B cell (primary cell): Measurements from ENCODE around the gene NAXE. TPM values are rescaled to one million over a fixed set of nuclear protein-coding genes. Genes with fewer than 3 reads are reported as not detected.

ENCODE experiments used
- ATAC-seq: fragments of 200-7000 bp; cut with Tn5 transposase; one replicate; pipeline ENCODE4 v1.10.0; 2021; ENCODE audit warnings: low read depth, mild to moderate bottlenecking, moderate number of reproducible peaks, moderate library complexity
- CTCF ChIA-PET: fragments of 350-600 bp; sonication (Branson Sonifier 250); formaldehyde crosslinking; loops from one replicate; lab custom pipeline; 2021; ENCODE audit warnings: antibody characterized with exemption, inconsistent platforms; lab: Charles Lee
- POLR2A ChIA-PET: fragments of 350-600 bp; sonication (Branson Sonifier 250); formaldehyde crosslinking; loops from one replicate; lab custom pipeline; 2021; ENCODE audit warnings: antibody characterized with exemption; lab: Charles Lee
- DNase-seq: peaks from one replicate; pipeline ENCODE4 v3.0.0; 2013
- H2AFZ ChIP-seq: 2 replicates; pipeline ENCODE4 v1.6.1; 2012; ENCODE audit warnings: mild to moderate bottlenecking, low read depth, low read length; ENCODE audit not compliant: insufficient read depth, poor library complexity, severe bottlenecking
- H3K27ac ChIP-seq, 2 donors: 1 replicate in 1 of 2; 2 replicates in 1 of 2; pipeline ENCODE4 v1.5.1; 2012 to 2013; ENCODE audit warnings: low read length in 2 of 2, mild to moderate bottlenecking in 2 of 2, moderate library complexity in 1 of 2
- H3K27me3 ChIP-seq, 4 experiments: fragments of 200-600 bp in 1 of 4; sonication (generic) in 1 of 4; replicated peaks in 1 of 4; 1 replicate in 2 of 4; 2 replicates in 2 of 4; pipeline versions ENCODE4 v1.6.1 to v1.7.0; 2013 to 2016; ENCODE audit warnings: low read length in 3 of 4, mild to moderate bottlenecking in 2 of 4, mixed read lengths in 1 of 4, moderate library complexity in 1 of 4; ENCODE audit not compliant: insufficient read depth in 4 of 4, control insufficient read depth in 3 of 4; ENCODE audit errors: control extremely low read depth in 1 of 4
- H3K36me3 ChIP-seq, 2 experiments: replicated peaks in 1 of 2; 1 replicate in 1 of 2; 2 replicates in 1 of 2; pipeline versions ENCODE4 v1.6.1 to v1.7.1; 2013; ENCODE audit warnings: low read length in 1 of 2; ENCODE audit not compliant: insufficient read depth in 2 of 2, control insufficient read depth in 1 of 2; ENCODE audit errors: control extremely low read depth in 1 of 2, extremely low read depth in 1 of 2
- H3K4me1 ChIP-seq, 2 donors: fragments of 200-600 bp in 1 of 2; sonication (generic) in 1 of 2; 1 replicate in 1 of 2; 2 replicates in 1 of 2; pipeline versions ENCODE4 v1.5.1 to v1.6.1; 2013 to 2017; ENCODE audit warnings: low read length in 2 of 2; ENCODE audit not compliant: control insufficient read depth in 2 of 2, insufficient read depth in 2 of 2
- H3K4me2 ChIP-seq: replicated peaks from 2 replicates; pipeline ENCODE3; 2012; ENCODE audit warnings: mild to moderate bottlenecking, low read depth, low read length; ENCODE audit not compliant: poor library complexity, severe bottlenecking
- H3K4me3 ChIP-seq, 5 experiments: fragments of 200-600 bp in 1 of 5; sonication (generic) in 1 of 5; 1 replicate in 3 of 5; 2 replicates in 2 of 5; pipeline versions ENCODE4 v1.5.1 to v1.7.0; 2011 to 2016; ENCODE audit warnings: low read length in 4 of 5, mild to moderate bottlenecking in 4 of 5, low read depth in 2 of 5, control low read depth in 1 of 5, moderate library complexity in 1 of 5; ENCODE audit not compliant: insufficient read depth in 1 of 5; ENCODE audit errors: control extremely low read depth in 1 of 5, extremely low read depth in 1 of 5
- H3K79me2 ChIP-seq: fragments of 200-600 bp; sonication (generic); one replicate; pipeline ENCODE4 v1.6.0; 2016; ENCODE audit warnings: low read length; ENCODE audit not compliant: control insufficient read depth, insufficient read depth
- H3K9ac ChIP-seq: fragments of 200-600 bp; sonication (generic); 2 replicates; pipeline ENCODE4 v1.6.1; 2017; ENCODE audit warnings: mild to moderate bottlenecking, low read length, moderate library complexity
- H3K9me3 ChIP-seq, 3 donors: one replicate each; pipeline versions ENCODE4 v1.6.1 to v1.7.1; 2013; ENCODE audit warnings: low read length in 2 of 3; ENCODE audit not compliant: control insufficient read depth in 2 of 3, insufficient read depth in 1 of 3; ENCODE audit errors: control extremely low read depth in 1 of 3
- H4K20me1 ChIP-seq: 2 replicates; pipeline ENCODE4 v1.6.0; 2012; ENCODE audit warnings: mild to moderate bottlenecking, low read length; ENCODE audit not compliant: insufficient read depth, control insufficient read depth, poor library complexity, severe bottlenecking
- H3K27ac Mint-ChIP-seq: one replicate; pipeline ENCODE4 v1.8.0; 2021; ENCODE audit warnings: mixed read lengths
- H3K27me3 Mint-ChIP-seq: one replicate; pipeline ENCODE4 v1.8.0; 2021; ENCODE audit warnings: mixed read lengths
- H3K4me1 Mint-ChIP-seq: one replicate; pipeline ENCODE4 v1.8.0; 2021; ENCODE audit warnings: mixed read lengths
- H3K4me3 Mint-ChIP-seq: one replicate; pipeline ENCODE4 v1.8.0; 2021; ENCODE audit warnings: mixed read lengths
- H3K9me3 Mint-ChIP-seq: one replicate; pipeline ENCODE4 v1.8.0; 2022; ENCODE audit warnings: mixed read lengths; ENCODE audit not compliant: insufficient read depth
- CTCF ChIP-seq: fragments of 200-600 bp; IDR thresholded peaks from one replicate; pipeline ENCODE4 v1.8.0; 2022; ENCODE audit warnings: antibody characterized with exemption, mild to moderate bottlenecking
- EZH2 ChIP-seq: IDR thresholded peaks from 2 replicates; pipeline ENCODE4 v1.6.1; 2012; ENCODE audit warnings: borderline replicate concordance, low read depth, mild to moderate bottlenecking, moderate library complexity, low read length; ENCODE audit not compliant: insufficient read depth, poor library complexity, severe bottlenecking
- WGBS: methylation state at CpG from one replicate; pipeline ENCODE4 v1.1.5; 2013; ENCODE audit warnings: missing lambda C conversion rate; ENCODE audit not compliant: insufficient coverage; 5-methylcytosine and 5-hydroxymethylcytosine counted together
- intact Hi-C: fragments of 100-400 bp; cut with micrococcal nuclease; formaldehyde crosslinking; loops from one replicate; pipeline ENCODE4 v1.10.0; 2022
- polyA minus RNA-seq: library from RNA; depleted of rRNA, polyadenylated mRNA; stranded (reverse); fragments of >200 nt; gene quantifications from 2 replicates; pipeline ENCODE4 v1.2.3, GENCODE V29; 2012
- polyA plus RNA-seq: library from polyadenylated mRNA; depleted of rRNA; stranded (reverse); fragments of >200 nt; gene quantifications from 2 replicates; pipeline ENCODE4 v1.2.3, GENCODE V29; 2012
- total RNA-seq, 2 donors: library from RNA; stranded (reverse); fragments of 120-200 nt in 1 of 2; gene quantifications; 1 replicate in 1 of 2; 2 replicates in 1 of 2; pipeline versions ENCODE4 v1.2.3 to v1.2.4, GENCODE V29; 2013 to 2022

Gene NAXE
- total RNA-seq (56.9 and 59.7 TPM in 2 replicates), polyA plus RNA-seq (35.7 and 42.8 TPM in 2 replicates), polyA minus RNA-seq (35.7 and 37.3 TPM in 2 replicates)
- 48.2 TPM for total RNA-seq (2013)

DNA sequence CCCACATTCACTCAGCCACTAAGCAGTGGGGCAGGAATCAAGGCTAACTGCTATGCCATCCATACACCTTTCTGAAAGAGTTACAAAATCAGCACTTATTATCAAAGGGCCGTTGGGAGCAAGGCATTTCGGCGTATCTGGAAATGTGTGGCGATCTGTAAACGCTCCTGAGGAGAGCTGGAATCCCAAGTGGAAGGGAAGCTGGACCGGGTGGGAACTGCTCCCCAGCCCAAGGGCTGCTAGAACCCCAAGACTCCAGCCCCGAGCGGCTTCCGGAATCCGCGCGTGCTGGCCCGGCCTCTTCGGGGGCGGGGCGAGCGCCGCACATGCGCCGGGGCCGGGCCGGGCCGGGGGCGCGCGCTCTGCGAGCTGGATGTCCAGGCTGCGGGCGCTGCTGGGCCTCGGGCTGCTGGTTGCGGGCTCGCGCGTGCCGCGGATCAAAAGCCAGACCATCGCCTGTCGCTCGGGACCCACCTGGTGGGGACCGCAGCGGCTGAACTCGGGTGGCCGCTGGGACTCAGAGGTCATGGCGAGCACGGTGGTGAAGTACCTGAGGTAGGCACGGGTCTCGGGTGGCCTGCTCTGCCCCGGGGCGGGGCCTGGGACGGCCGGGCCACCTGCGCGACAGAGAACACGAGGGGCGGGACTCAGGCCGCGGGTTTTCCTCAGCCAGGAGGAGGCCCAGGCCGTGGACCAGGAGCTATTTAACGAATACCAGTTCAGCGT lies at the start of gene NAXE:
TSS of gene NAXE (plus strand) at position 345 of the 726 bp plus-strand sequence. CDS start at position 374, 29 bp downstream.
- Histone ChIP-seq H3K27ac (peak within 1 kb of the TSS; percentile 80 to 88), H3K79me2 (peaks cover 10% of the 10 kb centered on the region), H2AFZ (peak within 1 kb of the TSS; percentile 94), H3K9me3 (no peaks in the 10 kb centered on the region), H4K20me1 (peaks cover 8% of the 10 kb centered on the region), H3K9ac (peak within 1 kb of the TSS; percentile 81), H3K36me3 (peaks cover 0 to 27% of the 10 kb centered on the region in 2 experiments), H3K4me3 (peak within 1 kb of the TSS; percentile 54 to 77 (median 69)), H3K27me3 (no peaks in the 10 kb centered on the region), H3K4me2 (peak within 1 kb of the TSS; percentile 98), H3K4me1 (peaks cover 18 to 22% of the 10 kb centered on the region in 2 donors)
- Mint-ChIP-seq H3K27me3 (no peaks in the 10 kb centered on the region), H3K27ac (peak within 1 kb of the TSS; percentile 96), H3K4me1 (peaks cover 25% of the 10 kb centered on the region), H3K4me3 (peak within 1 kb of the TSS; percentile 93), H3K9me3 (no peaks in the 10 kb centered on the region)
- CTCF ChIA-PET: interaction anchor here (0.8 to 10.9 kb wide), 14 partner anchors 8 to 206 kb away, joined by 3 to 80 read pairs (median 6); partner anchors contain the start of genes GPATCH4, HAPLN2 and MEF2D
- TF ChIP-seq CTCF (no peak), EZH2 (no peak)
- POLR2A ChIA-PET: interaction anchor here (0.6 to 2.1 kb wide), 10 partner anchors 9 to 134 kb away, joined by 3 to 12 read pairs (median 6); partner anchors contain the start of genes GPATCH4 and MEF2D
- ATAC-seq (peak; percentile 96), DNase-seq (peak; percentile 86)
- 1% methylated on average over 57 of the region's 60 CpGs for WGBS
- intact Hi-C loops: loop anchor here (1.0 kb wide), 2 partner anchors 9 to 10 kb away; partner anchors contain the start of gene GPATCH4

DNA sequence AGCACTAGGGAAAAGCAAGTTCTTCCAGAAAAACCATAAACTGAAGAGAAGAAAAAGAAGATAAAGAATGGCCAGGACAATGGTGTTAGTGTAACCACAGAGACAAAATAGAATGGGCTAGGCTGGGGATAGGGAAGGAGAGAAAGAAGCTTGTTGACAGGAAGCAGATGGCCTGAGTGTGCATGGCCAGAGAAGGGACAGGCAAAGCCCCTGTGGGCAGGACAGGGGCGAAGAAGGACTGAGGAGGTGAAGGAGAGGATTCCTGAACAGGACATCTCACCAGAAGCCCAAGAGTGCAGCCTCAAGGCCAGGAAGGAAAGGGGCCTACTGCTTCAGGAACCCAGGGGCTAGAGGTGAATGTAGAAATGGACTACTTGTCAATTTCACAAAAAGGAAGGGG lies 48.5 kb upstream of the NAXE start:
- 86% methylated on average over 1 of the region's 1 CpG for WGBS
- no peak overlapping the region for H2AFZ ChIP-seq
- H3K9ac ChIP-seq: no peak overlapping the region
- H3K4me1 ChIP-seq: no peaks in the 10 kb centered on the region
- no peaks in the 10 kb centered on the region for H3K9me3 ChIP-seq
- H3K79me2 ChIP-seq: no peaks in the 10 kb centered on the region
- ChIA-PET CTCF (interaction anchor here (0.6 to 1.7 kb wide), 3 partner anchors 29 to 42 kb away, joined by 3 to 4 read pairs (median 3); partner anchors contain the start of gene MEF2D), POLR2A (no interaction called here)
- no peaks in the 10 kb centered on the region for H3K27me3 ChIP-seq
- intact Hi-C loops: no loop called here
- no peak overlapping the region for H3K27ac ChIP-seq
- no peaks in the 10 kb centered on the region for H3K4me1 Mint-ChIP-seq
- H3K27ac Mint-ChIP-seq: no peak overlapping the region
- no peak for TF ChIP-seq CTCF
- TF ChIP-seq EZH2: no peak
- ATAC-seq (no peak), DNase-seq (no peak)
- no peaks in the 10 kb centered on the region for H3K36me3 ChIP-seq
- no peaks in the 10 kb centered on the region for H3K27me3 Mint-ChIP-seq
- no peaks in the 10 kb centered on the region for H4K20me1 ChIP-seq
- no peak overlapping the region for H3K4me3 ChIP-seq
- H3K4me3 Mint-ChIP-seq: no peak overlapping the region
- H3K4me2 ChIP-seq: no peak overlapping the region
- no peaks in the 10 kb centered on the region for H3K9me3 Mint-ChIP-seq
